ENCODE results near the gene GSE1.
"Not testable (repeated sequence)": the region's sequence is repeated elsewhere in the genome, so short reads cannot be mapped to it uniquely, and the experiment has no call there.

GSE1 gene

DNA sequence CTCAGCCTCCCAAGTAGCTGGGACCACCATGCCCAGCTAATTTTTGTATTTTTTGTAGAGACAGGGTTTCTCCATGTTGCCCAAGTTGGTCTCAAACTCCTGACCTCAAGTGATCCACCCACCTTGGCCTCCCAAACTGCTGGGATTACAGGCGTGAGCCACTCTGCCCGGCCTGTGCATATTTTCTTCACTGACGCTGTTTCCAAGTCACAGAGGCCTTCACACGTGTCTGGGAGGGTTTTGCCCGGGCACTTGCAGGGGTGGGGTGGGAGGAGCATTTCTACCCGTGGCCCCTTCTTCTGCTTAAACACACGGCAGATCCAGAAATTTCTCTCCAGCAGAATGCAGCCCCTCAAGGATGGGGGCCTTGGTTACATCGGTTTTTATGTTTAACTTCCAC is 20.8 kb upstream of the GSE1 start:
- DNase-seq, result not testable (repeated sequence)

DNA sequence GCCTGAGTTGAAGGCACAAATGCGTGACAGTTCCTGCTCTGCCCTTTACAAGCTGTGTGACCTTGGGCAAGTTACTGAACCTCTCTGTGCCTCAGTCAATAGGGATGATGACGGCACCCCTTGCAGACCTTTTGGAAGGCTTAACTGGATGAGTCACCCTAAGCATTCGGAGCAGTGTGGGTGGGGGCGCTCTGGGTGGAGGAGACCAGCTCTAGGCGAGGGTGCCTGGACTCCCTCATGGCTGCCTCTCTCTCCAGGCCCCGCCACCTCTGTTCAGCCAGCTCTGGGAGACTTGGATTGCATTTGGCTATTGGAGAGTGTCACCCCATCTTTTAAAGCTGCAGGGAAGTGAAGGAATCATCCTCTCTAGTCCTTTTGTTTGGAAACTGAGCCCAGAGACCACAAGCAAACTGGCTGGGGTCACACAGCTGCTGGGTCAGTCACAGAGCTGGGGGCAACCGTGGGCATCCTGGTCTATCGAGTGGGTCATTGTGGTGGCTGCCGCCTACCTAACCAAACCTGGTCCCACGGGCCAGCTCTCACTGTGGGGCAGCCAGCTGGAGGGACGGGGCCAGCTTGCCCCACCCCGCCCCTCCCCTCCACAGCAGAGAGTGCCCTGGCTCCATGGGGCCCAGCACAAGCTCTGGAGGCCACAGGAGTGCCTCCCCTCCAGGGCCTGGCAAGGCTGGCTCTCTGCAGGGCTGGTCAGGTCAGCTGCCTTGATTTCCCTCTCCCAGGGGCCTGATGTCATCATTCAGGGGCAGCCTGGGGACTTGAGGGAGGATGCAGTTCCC is 20.2 kb upstream of the GSE1 start:
- no peak for DNase-seq

GRCh38 chr16:85593494-85594221 is 19.5 kb upstream of the GSE1 start:
- no peak for DNase-seq

DNA sequence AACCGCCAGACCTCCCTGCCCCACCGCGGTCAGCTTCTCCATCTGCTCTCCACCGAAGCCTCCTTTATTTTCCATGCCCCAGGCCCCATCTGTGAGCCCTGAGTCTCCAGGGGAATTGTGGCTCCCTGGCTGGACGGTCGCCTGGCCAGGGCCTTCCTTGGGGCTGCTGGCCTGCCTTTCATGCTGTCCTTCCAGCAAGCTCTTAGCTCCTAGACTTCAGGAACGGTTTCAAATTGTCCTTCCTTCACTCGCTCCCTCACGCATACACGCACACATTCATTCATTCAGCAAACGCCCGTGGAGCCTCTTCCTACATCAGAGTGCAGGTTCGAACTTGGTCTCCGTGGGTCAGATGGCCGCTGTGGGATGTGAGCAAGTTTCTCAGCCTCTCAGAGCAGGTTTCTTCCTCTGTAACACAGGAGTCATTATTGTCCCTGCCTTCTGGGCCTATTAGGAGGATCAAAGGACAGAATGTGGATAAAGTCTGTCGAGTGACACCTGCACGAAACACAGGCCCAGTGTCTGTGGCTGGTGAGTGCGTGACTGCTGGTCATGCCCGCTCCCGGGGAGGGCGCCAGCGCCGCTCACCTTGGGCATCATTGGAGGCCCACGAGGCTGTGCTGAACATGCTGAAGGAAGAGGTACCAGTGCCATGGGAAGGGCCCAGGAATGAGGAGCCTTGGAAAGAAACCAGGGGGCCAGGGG is 18.7 kb upstream of the GSE1 start:
- no peak for DNase-seq

- no peak for DNase-seq
Observed at GRCh38 chr16:85594978-85595661, 18.0 kb upstream of the GSE1 start.

DNA sequence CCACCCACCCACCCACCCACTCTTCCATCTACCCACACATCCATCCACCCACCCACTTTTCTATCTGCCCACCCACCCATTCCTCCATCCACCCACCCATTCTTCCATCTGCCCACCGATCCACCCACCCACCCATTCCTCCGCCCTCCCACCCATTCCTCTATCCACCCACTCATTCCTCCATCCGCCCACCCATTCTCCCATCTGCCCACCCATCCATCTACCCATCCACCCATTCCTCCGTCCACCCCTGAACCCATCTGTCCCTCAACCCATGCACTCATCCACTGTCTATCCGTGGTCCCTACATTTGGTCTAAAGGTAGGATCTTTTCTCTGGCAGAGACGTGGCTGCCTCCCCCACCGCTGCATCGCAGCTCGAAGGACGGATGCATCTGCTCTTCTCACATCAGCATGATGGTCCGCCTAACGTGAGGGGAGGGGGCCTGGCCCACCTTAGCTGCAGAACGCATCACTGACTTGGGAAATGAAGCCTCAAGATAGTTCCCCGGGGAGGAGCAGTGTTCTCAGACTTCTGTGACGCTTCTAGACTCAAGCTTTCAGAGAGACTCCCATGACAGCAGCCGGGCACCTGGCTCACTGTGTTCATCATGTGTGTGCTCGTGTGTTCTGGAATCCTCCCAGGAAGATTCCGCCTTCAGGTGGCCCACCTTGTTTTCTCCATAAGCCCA is 17.2 kb upstream of the GSE1 start:
- DNase-seq, result no peak

GRCh38 chr16:85598141-85598540 is 15.0 kb upstream of the GSE1 start:
- DNase-seq, result no peak

- DNase-seq, result no peak
Observed at GRCh38 chr16:85600078-85600477, 13.0 kb upstream of the GSE1 start.

- no peak for DNase-seq
Observed at GRCh38 chr16:85600530-85601271, 12.4 kb upstream of the GSE1 start.

- no peak for DNase-seq
Observed at GRCh38 chr16:85601272-85601639, 11.9 kb upstream of the GSE1 start.

GRCh38 chr16:85601730-85602401 is 11.3 kb upstream of the GSE1 start:
- DNase-seq, result no peak

- DNase-seq, result no peak
Observed at GRCh38 chr16:85602402-85603202, 10.5 kb upstream of the GSE1 start.

- no peak for DNase-seq
Observed at GRCh38 chr16:85603203-85603755, 9.8 kb upstream of the GSE1 start.

GRCh38 chr16:85604145-85604705 is 8.9 kb upstream of the GSE1 start:
- no peak for DNase-seq

GRCh38 chr16:85605051-85605911 is 7.8 kb upstream of the GSE1 start:
- DNase-seq, result peak; percentile 8

DNA sequence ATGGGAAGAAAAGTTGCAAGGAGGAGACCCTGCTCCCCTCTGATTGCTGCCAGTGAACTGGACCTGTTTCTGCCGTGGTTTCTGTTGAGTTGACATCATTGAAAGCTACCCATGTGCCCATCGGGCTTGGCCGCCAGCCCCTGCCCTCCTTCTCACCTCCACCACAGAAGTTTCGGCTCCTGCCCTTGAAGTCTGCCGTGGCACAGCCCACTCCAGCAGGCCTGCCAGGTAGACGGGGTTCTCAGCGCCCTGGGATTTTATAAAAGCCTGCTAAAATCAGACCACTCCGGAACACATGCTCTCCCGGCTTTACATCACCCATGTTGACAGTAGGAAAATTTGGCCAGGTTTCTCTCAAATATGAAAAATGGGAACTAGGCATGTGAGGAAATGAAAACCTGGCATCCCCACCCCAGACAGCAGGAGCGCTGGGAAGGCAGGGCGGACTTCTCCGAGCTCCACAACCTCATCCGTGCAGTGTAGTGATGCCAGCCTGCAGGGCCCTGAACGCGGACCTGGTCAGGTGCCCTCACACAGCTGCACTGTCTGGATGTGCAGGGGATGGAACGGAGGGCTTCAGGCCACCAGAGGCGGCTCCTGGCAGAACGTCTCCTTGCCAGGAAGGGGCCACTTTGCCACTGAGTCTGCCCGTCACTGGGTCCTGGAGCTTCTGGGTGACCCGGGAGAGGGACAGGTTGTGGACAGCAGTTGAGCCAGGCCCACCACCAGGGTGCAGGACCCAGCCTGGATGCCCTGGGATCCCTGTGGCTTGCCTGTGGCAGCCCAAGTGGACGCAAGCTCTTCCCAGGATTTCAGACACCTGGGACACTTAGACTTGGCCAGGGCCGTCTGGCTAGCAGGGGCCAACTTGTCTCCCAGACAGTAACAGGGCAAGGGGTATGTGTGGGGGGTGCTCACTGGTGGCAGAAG is 6.9 kb upstream of the GSE1 start:
- DNase-seq, result no peak

GRCh38 chr16:85606904-85607303 is 6.2 kb upstream of the GSE1 start:
- DNase-seq, result no peak
